HUES48 (cell line): ENCODE results near the gene PACRG.

ENCODE experiments used
- H3K27ac ChIP-seq: one replicate; pipeline ENCODE4 v1.7.0; 2013; ENCODE audit warnings: low read depth, low read length, inconsistent platforms
- H3K27me3 ChIP-seq: 2 replicates; pipeline ENCODE4 v1.6.1; 2013; ENCODE audit warnings: mild to moderate bottlenecking, low read length; ENCODE audit not compliant: control insufficient read depth, insufficient read depth
- H3K36me3 ChIP-seq: 2 replicates; pipeline ENCODE4 v1.6.1; 2013; ENCODE audit warnings: low read length; ENCODE audit not compliant: control insufficient read depth, insufficient read depth
- H3K4me1 ChIP-seq: 2 replicates; pipeline ENCODE4 v1.6.1; 2013; ENCODE audit warnings: mild to moderate bottlenecking, low read length; ENCODE audit not compliant: control insufficient read depth, insufficient read depth
- H3K4me3 ChIP-seq: 2 replicates; pipeline ENCODE4 v1.5.1; 2013; ENCODE audit warnings: mild to moderate bottlenecking, low read depth, low read length
- H3K9ac ChIP-seq: 2 replicates; pipeline ENCODE4 v1.6.1; 2013; ENCODE audit warnings: mild to moderate bottlenecking, low read depth, low read length, moderate library complexity
- H3K9me3 ChIP-seq: 2 replicates; pipeline ENCODE4 v1.6.1; 2013; ENCODE audit warnings: low read length; ENCODE audit not compliant: control insufficient read depth, insufficient read depth

The PACRG gene

GRCh38 chr6:162862941-162863340, 135.2 kb downstream of the PACRG start:
- Histone ChIP-seq H3K27me3 (no peaks in the 10 kb centered on the region), H3K27ac (no peak overlapping the region), H3K36me3 (no peaks in the 10 kb centered on the region), H3K4me3 (no peak overlapping the region), H3K9me3 (no peaks in the 10 kb centered on the region), H3K4me1 (peaks cover 8% of the 10 kb centered on the region), H3K9ac (no peak overlapping the region)

GRCh38 chr6:162863821-162864220, 136.0 kb downstream of the PACRG start:
- Histone ChIP-seq H3K9me3 (no peaks in the 10 kb centered on the region), H3K27ac (no peak overlapping the region), H3K9ac (no peak overlapping the region), H3K4me3 (no peak overlapping the region), H3K27me3 (no peaks in the 10 kb centered on the region), H3K4me1 (peaks cover 3% of the 10 kb centered on the region; the same call in 1 of the 2 replicates), H3K36me3 (no peaks in the 10 kb centered on the region)

- Histone ChIP-seq H3K27me3 (no peaks in the 10 kb centered on the region), H3K4me1 (peaks cover 3% of the 10 kb centered on the region; the same call in 1 of the 2 replicates), H3K9ac (no peak overlapping the region), H3K4me3 (no peak overlapping the region), H3K27ac (no peak overlapping the region), H3K36me3 (no peaks in the 10 kb centered on the region), H3K9me3 (no peaks in the 10 kb centered on the region)
These were observed 137.1 kb downstream of the PACRG start for GRCh38 chr6:162864911-162865310.

GRCh38 chr6:162866656-162867055, 138.9 kb downstream of the PACRG start:
- H3K4me3 ChIP-seq: no peak overlapping the region
- H3K9me3 ChIP-seq: no peaks in the 10 kb centered on the region
- no peaks in the 10 kb centered on the region for H3K4me1 ChIP-seq
- no peaks in the 10 kb centered on the region for H3K36me3 ChIP-seq
- no peak overlapping the region for H3K27ac ChIP-seq
- H3K9ac ChIP-seq: no peak overlapping the region
- H3K27me3 ChIP-seq: no peaks in the 10 kb centered on the region

- H3K4me3 ChIP-seq: no peak overlapping the region
- no peak overlapping the region for H3K9ac ChIP-seq
- H3K27me3 ChIP-seq: no peaks in the 10 kb centered on the region
- H3K9me3 ChIP-seq: no peaks in the 10 kb centered on the region
- no peaks in the 10 kb centered on the region for H3K36me3 ChIP-seq
- H3K27ac ChIP-seq: no peak overlapping the region
- H3K4me1 ChIP-seq: no peaks in the 10 kb centered on the region
These were observed 140.6 kb downstream of the PACRG start for GRCh38 chr6:162868397-162868796.

GRCh38 chr6:162871966-162872365, 144.2 kb downstream of the PACRG start:
- no peaks in the 10 kb centered on the region for H3K4me1 ChIP-seq
- no peak overlapping the region for H3K27ac ChIP-seq
- H3K9me3 ChIP-seq: no peaks in the 10 kb centered on the region
- H3K9ac ChIP-seq: no peak overlapping the region
- no peak overlapping the region for H3K4me3 ChIP-seq
- no peaks in the 10 kb centered on the region for H3K27me3 ChIP-seq
- no peaks in the 10 kb centered on the region for H3K36me3 ChIP-seq

GRCh38 chr6:162873537-162873936, 145.8 kb downstream of the PACRG start:
- Histone ChIP-seq H3K27me3 (no peaks in the 10 kb centered on the region), H3K4me1 (no peaks in the 10 kb centered on the region), H3K27ac (no peak overlapping the region), H3K36me3 (no peaks in the 10 kb centered on the region), H3K9ac (no peak overlapping the region), H3K9me3 (no peaks in the 10 kb centered on the region), H3K4me3 (no peak overlapping the region)

GRCh38 chr6:162875070-162875469, 147.3 kb downstream of the PACRG start:
- no peaks in the 10 kb centered on the region for H3K4me1 ChIP-seq
- H3K9me3 ChIP-seq: no peaks in the 10 kb centered on the region
- no peaks in the 10 kb centered on the region for H3K36me3 ChIP-seq
- no peak overlapping the region for H3K9ac ChIP-seq
- H3K4me3 ChIP-seq: no peak overlapping the region
- H3K27ac ChIP-seq: no peak overlapping the region
- H3K27me3 ChIP-seq: no peaks in the 10 kb centered on the region

- Histone ChIP-seq H3K9me3 (no peaks in the 10 kb centered on the region), H3K36me3 (no peaks in the 10 kb centered on the region), H3K27ac (no peak overlapping the region), H3K4me3 (no peak overlapping the region), H3K9ac (no peak overlapping the region), H3K27me3 (no peaks in the 10 kb centered on the region), H3K4me1 (no peaks in the 10 kb centered on the region)
These were observed 155.2 kb downstream of the PACRG start for GRCh38 chr6:162882801-162883481.

GRCh38 chr6:162887981-162888689, 160.4 kb downstream of the PACRG start:
- Histone ChIP-seq H3K4me3 (no peak overlapping the region), H3K4me1 (no peaks in the 10 kb centered on the region), H3K27me3 (no peaks in the 10 kb centered on the region), H3K27ac (no peak overlapping the region), H3K9me3 (no peaks in the 10 kb centered on the region), H3K9ac (no peak overlapping the region), H3K36me3 (no peaks in the 10 kb centered on the region)

- Histone ChIP-seq H3K9me3 (no peaks in the 10 kb centered on the region), H3K36me3 (no peaks in the 10 kb centered on the region), H3K27ac (no peak overlapping the region), H3K27me3 (no peaks in the 10 kb centered on the region), H3K4me1 (no peaks in the 10 kb centered on the region), H3K9ac (no peak overlapping the region), H3K4me3 (no peak overlapping the region)
These were observed 161.5 kb downstream of the PACRG start for GRCh38 chr6:162889303-162889702.
